Endothelial cell of umbilical vein (primary cell): Measurements from ENCODE around the gene LIN7A. TPM values are rescaled to one million over a fixed set of nuclear protein-coding genes. Genes with fewer than 3 reads are reported as not detected.

Experiments
- BruUV-seq: library from RNA; stranded (reverse); fragments of 400-500 nt; replicated peaks from 2 replicates; lab custom pipeline; 2021; lab: Mats Ljungman, UMichigan
- CTCF ChIA-PET: fragments of 300-600, 350-600 bp; sonication (Branson Sonifier 250); formaldehyde crosslinking; loops from one replicate; lab custom pipeline; 2021; ENCODE audit warnings: antibody characterized with exemption, inconsistent platforms; lab: Charles Lee
- POLR2A ChIA-PET: fragments of 300-600, 350-600 bp; sonication (Branson Sonifier 250); formaldehyde crosslinking; loops from one replicate; lab custom pipeline; 2021; ENCODE audit warnings: antibody characterized with exemption, inconsistent platforms; lab: Charles Lee
- DNase-seq: peaks from one replicate; pipeline ENCODE4 v3.0.0-alpha.2; 2011; ENCODE audit warnings: low read depth, low spot score
- FAIRE-seq: peaks from 2 replicates; lab custom pipeline; 2011; peaks lifted over from hg19 to GRCh38; lab: Jason Lieb, UNC
- H2AFZ ChIP-seq: 2 replicates; pipeline ENCODE4 v1.6.0; 2012; ENCODE audit warnings: low read depth, low read length, control low read depth, inconsistent platforms
- H3K27ac ChIP-seq: 2 replicates; pipeline ENCODE4 v1.5.1; 2011; ENCODE audit warnings: low read depth, mild to moderate bottlenecking, control low read depth, low read length, moderate library complexity; ENCODE audit not compliant: insufficient read depth
- H3K27me3 ChIP-seq, 2 experiments: 2 replicates each; pipeline versions ENCODE4 v1.6.0 to v1.6.1; 2011; ENCODE audit warnings: low read length in 2 of 2, mixed read lengths in 1 of 2; ENCODE audit not compliant: control insufficient read depth in 2 of 2, insufficient read depth in 2 of 2
- H3K36me3 ChIP-seq, 2 experiments: 2 replicates in 1 of 2; 3 replicates in 1 of 2; pipeline ENCODE4 v1.5.1; 2011; ENCODE audit warnings: low read length in 2 of 2, mild to moderate bottlenecking in 1 of 2, moderate library complexity in 1 of 2; ENCODE audit not compliant: control insufficient read depth in 2 of 2, insufficient read depth in 2 of 2; ENCODE audit errors: extremely low read depth in 1 of 2
- H3K4me1 ChIP-seq: 3 replicates; pipeline ENCODE4 v1.5.1; 2011; ENCODE audit warnings: mild to moderate bottlenecking, low read length; ENCODE audit not compliant: control insufficient read depth, insufficient read depth; ENCODE audit errors: extremely low read depth
- H3K4me2 ChIP-seq: 2 replicates; pipeline ENCODE4 v1.6.1; 2011; ENCODE audit warnings: low read length, control low read depth, mixed read lengths; ENCODE audit not compliant: insufficient read depth
- H3K4me3 ChIP-seq, 3 experiments: fragments of 200-600 bp in 1 of 3; sonication (generic), shearing (Covaris generic) in 1 of 3; replicated peaks in 1 of 3; 2 replicates each; pipeline ENCODE4 v1.5.1; 2011 to 2016; ENCODE audit warnings: control low read depth in 3 of 3, low read length in 3 of 3, mild to moderate bottlenecking in 2 of 3, inconsistent platforms in 1 of 3, low read depth in 1 of 3, moderate library complexity in 1 of 3; ENCODE audit not compliant: insufficient read depth in 1 of 3
- H3K79me2 ChIP-seq: 2 replicates; pipeline ENCODE4 v1.6.0; 2012; ENCODE audit warnings: low read length, inconsistent platforms; ENCODE audit not compliant: control insufficient read depth, insufficient read depth
- H3K9ac ChIP-seq: replicated peaks from 2 replicates; pipeline ENCODE3; 2011; ENCODE audit warnings: low read length, control low read depth; ENCODE audit not compliant: insufficient read depth; ENCODE audit errors: extremely low read depth
- H3K9me1 ChIP-seq: replicated peaks from 3 replicates; pipeline ENCODE4 v1.6.0; 2011; ENCODE audit warnings: mild to moderate bottlenecking, low read length; ENCODE audit not compliant: control insufficient read depth, insufficient read depth; ENCODE audit errors: extremely low read depth
- H3K9me3 ChIP-seq: replicated peaks from 2 replicates; pipeline ENCODE4 v1.5.1; 2012; ENCODE audit warnings: low read length, inconsistent platforms; ENCODE audit not compliant: control insufficient read depth, insufficient read depth
- H4K20me1 ChIP-seq: replicated peaks from 2 replicates; pipeline ENCODE3; 2011; ENCODE audit warnings: mild to moderate bottlenecking, low read length; ENCODE audit not compliant: control insufficient read depth, insufficient read depth; ENCODE audit errors: extremely low read depth
- FOS ChIP-seq: IDR thresholded peaks from 2 replicates; pipeline ENCODE4 v1.6.1; 2011; ENCODE audit warnings: mild to moderate bottlenecking, low read length, moderate library complexity, borderline replicate concordance; ENCODE audit not compliant: insufficient read depth
- GATA2 ChIP-seq: IDR thresholded peaks from 2 replicates; pipeline ENCODE4 v1.7.0; 2011; ENCODE audit warnings: low read depth, mild to moderate bottlenecking, moderate library complexity, mixed read lengths, low read length; ENCODE audit not compliant: insufficient read length, insufficient read depth
- JUN ChIP-seq: IDR thresholded peaks from 2 replicates; pipeline ENCODE4 v1.6.1; 2011; ENCODE audit warnings: borderline replicate concordance, low read depth; ENCODE audit not compliant: insufficient read length, insufficient read depth
- MYC ChIP-seq: IDR thresholded peaks from one replicate; pipeline ENCODE4 v1.6.1; 2011; ENCODE audit warnings: mild to moderate bottlenecking, low read depth, low read length
- POLR2A ChIP-seq: IDR thresholded peaks from 2 replicates; pipeline ENCODE4 v1.6.1; 2012; ENCODE audit warnings: low read depth, mild to moderate bottlenecking, control low read depth, low read length
- POLR2AphosphoS5 ChIP-seq: IDR thresholded peaks from 2 replicates; pipeline ENCODE4 v1.6.1; 2012; ENCODE audit warnings: low read depth, mild to moderate bottlenecking, control low read depth, low read length, moderate library complexity; ENCODE audit not compliant: insufficient read depth
- dilution Hi-C: fragments of 300-500 bp; cut with MboI; formaldehyde crosslinking; loops from one replicate; pipeline ENCODE4 v1.15.0; 2019; ENCODE audit warnings: low sequenced_read_pairs; ENCODE audit not compliant: extremely low pct_ligation_motif_present
- intact Hi-C: fragments of 100-400 bp; cut with micrococcal nuclease; formaldehyde crosslinking; loops from one replicate; pipeline ENCODE4 v1.10.0; 2022
- microRNA counts: library from miRNA; unstranded; fragments of <30 nt; microRNA quantifications from one replicate; lab custom pipeline; 2016
- microRNA-seq: library from miRNA; unstranded; fragments of <30 nt; microRNA quantifications from one replicate; pipeline ENCODE4 v1.2.0, GENCODE V29; 2021; ENCODE audit warnings: borderline number of aligned reads, borderline replicate concordance
- polyA plus RNA-seq, 4 experiments: library from polyadenylated mRNA; depleted of rRNA in 3 of 4; stranded (reverse) in 3 of 4; unstranded in 1 of 4; fragments of >200 nt; gene quantifications; 2 replicates each; pipeline versions ENCODE4 v1.2.1 to v1.2.3, GENCODE V29; 2011 to 2012; ENCODE audit warnings: missing spikeins in 1 of 4
- small RNA-seq: library from RNA; depleted of rRNA; stranded (forward); fragments of <200 nt; gene quantifications from one replicate; pipeline ENCODE3, GENCODE V24; 2012; ENCODE audit warnings: low replicate concordance, low read depth; ENCODE audit not compliant: insufficient read depth, insufficient read length
- total RNA-seq: library from RNA; stranded (reverse); gene quantifications from 2 replicates; pipeline ENCODE4 v1.2.3, GENCODE V29; 2021
- TF ChIP-seq, protein P1 (sequence below), 2 donors: IDR thresholded peaks; 1 replicate in 1 of 2; 2 replicates in 1 of 2; pipeline ENCODE4 v1.5.1; 2011; ENCODE audit warnings: low read length in 2 of 2, mild to moderate bottlenecking in 2 of 2, moderate library complexity in 2 of 2, control low read depth in 1 of 2, inconsistent platforms in 1 of 2, low read depth in 1 of 2; ENCODE audit not compliant: insufficient read depth in 1 of 2; ENCODE audit errors: extremely low read depth in 1 of 2
- TF ChIP-seq, protein P2 (sequence below): IDR thresholded peaks from 2 replicates; pipeline ENCODE4 v1.6.1; 2011; ENCODE audit not compliant: insufficient read depth, insufficient read length

Gene LIN7A
- total and polyA plus RNA-seq, 2 donors (not counting 3 experiments of a cell fraction or from before 2014, with no cell fraction given) = 1.6 to 4.3 TPM

DNA sequence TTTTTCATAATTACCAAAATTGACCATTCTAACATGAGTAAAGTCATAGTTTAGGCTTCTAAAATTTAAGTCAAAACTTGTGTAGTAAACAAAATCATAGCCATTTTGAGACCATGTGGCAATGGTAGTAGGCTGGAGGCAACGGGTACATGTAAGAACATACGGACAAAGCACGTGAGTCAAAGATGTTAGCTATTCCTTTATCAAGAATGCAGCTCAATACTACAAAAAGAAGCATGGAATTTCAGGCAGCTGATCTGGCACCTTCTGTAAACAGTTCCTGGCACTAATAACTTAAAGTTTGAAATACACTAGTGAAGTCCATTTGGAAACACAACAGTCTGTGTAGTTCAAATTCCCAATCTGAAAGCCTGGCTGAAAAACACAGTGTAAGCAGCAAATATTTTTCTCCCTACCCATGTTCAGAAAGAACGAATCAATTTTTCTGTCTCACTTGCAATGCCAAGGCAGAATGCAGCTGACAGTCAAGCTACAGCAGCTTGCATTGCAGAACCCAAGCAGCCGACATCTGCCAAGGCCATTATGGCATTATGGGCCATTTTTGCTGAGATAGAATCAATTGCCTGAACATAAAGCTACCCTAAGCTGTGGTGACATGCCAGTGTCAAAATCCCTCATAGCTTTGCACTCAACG lies 191.8 kb downstream of the LIN7A start:
- Histone ChIP-seq H3K27ac (no peak overlapping the region), H3K27me3 (no peaks in the 10 kb centered on the region), H3K79me2 (no peaks in the 10 kb centered on the region), H3K9me3 (no peaks in the 10 kb centered on the region), H3K4me2 (no peak overlapping the region), H4K20me1 (no peaks in the 10 kb centered on the region), H3K9ac (no peak overlapping the region), H3K4me1 (no peaks in the 10 kb centered on the region), H3K4me3 (no peak overlapping the region), H3K36me3 (no peaks in the 10 kb centered on the region), H2AFZ (no peak overlapping the region), H3K9me1 (no peaks in the 10 kb centered on the region)
- ChIA-PET POLR2A (no interaction called here), CTCF (no interaction called here)
- DNase-seq (no peak), FAIRE-seq (no peak)
- dilution Hi-C loops (no loop called here), intact Hi-C loops (no loop called here)
- TF ChIP-seq GATA2 (no peak), POLR2AphosphoS5 (no peak), POLR2A (no peak), MYC (no peak), JUN (no peak), FOS (no peak)
- TF ChIP-seq, protein P1, sequence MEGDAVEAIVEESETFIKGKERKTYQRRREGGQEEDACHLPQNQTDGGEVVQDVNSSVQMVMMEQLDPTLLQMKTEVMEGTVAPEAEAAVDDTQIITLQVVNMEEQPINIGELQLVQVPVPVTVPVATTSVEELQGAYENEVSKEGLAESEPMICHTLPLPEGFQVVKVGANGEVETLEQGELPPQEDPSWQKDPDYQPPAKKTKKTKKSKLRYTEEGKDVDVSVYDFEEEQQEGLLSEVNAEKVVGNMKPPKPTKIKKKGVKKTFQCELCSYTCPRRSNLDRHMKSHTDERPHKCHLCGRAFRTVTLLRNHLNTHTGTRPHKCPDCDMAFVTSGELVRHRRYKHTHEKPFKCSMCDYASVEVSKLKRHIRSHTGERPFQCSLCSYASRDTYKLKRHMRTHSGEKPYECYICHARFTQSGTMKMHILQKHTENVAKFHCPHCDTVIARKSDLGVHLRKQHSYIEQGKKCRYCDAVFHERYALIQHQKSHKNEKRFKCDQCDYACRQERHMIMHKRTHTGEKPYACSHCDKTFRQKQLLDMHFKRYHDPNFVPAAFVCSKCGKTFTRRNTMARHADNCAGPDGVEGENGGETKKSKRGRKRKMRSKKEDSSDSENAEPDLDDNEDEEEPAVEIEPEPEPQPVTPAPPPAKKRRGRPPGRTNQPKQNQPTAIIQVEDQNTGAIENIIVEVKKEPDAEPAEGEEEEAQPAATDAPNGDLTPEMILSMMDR (IDR thresholded peaks at IDR 0.05; ENCODE audit: extremely low read depth in 1 of 2, insufficient read depth in 1 of 2, low read depth in 1 of 2, low read length in 2 of 2) = no peak
- TF ChIP-seq, protein P2, sequence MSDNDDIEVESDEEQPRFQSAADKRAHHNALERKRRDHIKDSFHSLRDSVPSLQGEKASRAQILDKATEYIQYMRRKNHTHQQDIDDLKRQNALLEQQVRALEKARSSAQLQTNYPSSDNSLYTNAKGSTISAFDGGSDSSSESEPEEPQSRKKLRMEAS = no peak
- no TSS peak for BruUV-seq

MicroRNA genes within 50 kb of the gene (microRNA counts, 767-probe panel; counts per million panel counts)
- microRNA hsa-miR-617 (lab: Ali Mortazavi, UCI) (723 counts per million, percentile 96 among the panel's probes with 10 or more counts), microRNA hsa-miR-618 (lab: Ali Mortazavi, UCI) (723 counts per million, percentile 96 among the panel's probes with 10 or more counts)

Small RNA genes lying within 50 kb of the gene (microRNA-seq; reads per million reads assigned to microRNA genes)
- gene MIR617 (not detected), gene MIR618 (not detected)

Small RNA genes lying within 50 kb of the gene (small RNA-seq; reads per million reads assigned to genes)
- gene MIR617 (not detected), gene MIR618 (not detected)

Other genes with a start within 250 kb of the LIN7A start
- not detected in 2 replicates for gene MYF6, start 230.3 kb downstream of the LIN7A start, total RNA-seq
- not detected in 2 replicates for gene MYF6, start 230.3 kb downstream of the LIN7A start, polyA plus RNA-seq
- gene MYF5, start 221.0 kb downstream of the LIN7A start, total RNA-seq = not detected in 2 replicates
- not detected in 2 replicates for gene MYF5, start 221.0 kb downstream of the LIN7A start, polyA plus RNA-seq
- gene ACSS3, start 140.1 kb upstream of the LIN7A start, total RNA-seq = 0.53 and 0.86 TPM in 2 replicates
- 0.12 and 0.14 TPM in 2 replicates for gene ACSS3, start 140.1 kb upstream of the LIN7A start, polyA plus RNA-seq